Activated gamma-delta T cell (primary cell): Measurements from ENCODE around the gene OR2A42.
"Not testable (repeated sequence)": the region's sequence is repeated elsewhere in the genome, so short reads cannot be mapped to it uniquely, and the experiment has no call there.

Source experiments
- DNase-seq: peaks from one replicate; lab custom pipeline; 2025; lab: John Stamatoyannopoulos, UW

The OR2A42 gene

GRCh38 chr7:144223675-144224074, 15.7 kb downstream of the OR2A42 start:
- DNase-seq = not testable (repeated sequence)

GRCh38 chr7:144220531-144220930, 18.9 kb downstream of the OR2A42 start:
- not testable (repeated sequence) for DNase-seq

- DNase-seq = not testable (repeated sequence)
Observed at GRCh38 chr7:144219149-144219548, 20.3 kb downstream of the OR2A42 start.

- DNase-seq = not testable (repeated sequence)
Observed at GRCh38 chr7:144218581-144218980, 20.8 kb downstream of the OR2A42 start.

GRCh38 chr7:144217200-144217599, 22.2 kb downstream of the OR2A42 start:
- not testable (repeated sequence) for DNase-seq

- DNase-seq = not testable (repeated sequence)
Observed at GRCh38 chr7:144205306-144205705, 34.1 kb downstream of the OR2A42 start.

GRCh38 chr7:144203086-144203485, 36.3 kb downstream of the OR2A42 start:
- not testable (repeated sequence) for DNase-seq

- not testable (repeated sequence) for DNase-seq
Observed at GRCh38 chr7:144201978-144202377, 37.4 kb downstream of the OR2A42 start.

GRCh38 chr7:144198934-144199333, 40.5 kb downstream of the OR2A42 start:
- DNase-seq = not testable (repeated sequence)

GRCh38 chr7:144195212-144195872, 44.1 kb downstream of the OR2A42 start, which contains the start of gene ARHGEF35:
Gene ARHGEF35, minus strand, starts transcription at chr7:144195833. Its CDS starts 7,450 bp downstream, at chr7:144188383.
- not testable (repeated sequence) for DNase-seq

- not testable (repeated sequence) for DNase-seq
Observed at GRCh38 chr7:144194453-144194852, 45.0 kb downstream of the OR2A42 start.

GRCh38 chr7:144193782-144194181, 45.6 kb downstream of the OR2A42 start:
- DNase-seq = not testable (repeated sequence)

GRCh38 chr7:144188578-144189171, 50.7 kb downstream of the OR2A42 start:
- DNase-seq = not testable (repeated sequence)

- not testable (repeated sequence) for DNase-seq
Observed at GRCh38 chr7:144187848-144188247, 51.6 kb downstream of the OR2A42 start.

GRCh38 chr7:144183166-144183565, 56.2 kb downstream of the OR2A42 start, which contains the start of gene CTAGE4:
Gene CTAGE4, plus strand, starts transcription at chr7:144183466. Its CDS starts 38 bp downstream, at chr7:144183504.
- not testable (repeated sequence) for DNase-seq

- not testable (repeated sequence) for DNase-seq
Observed at GRCh38 chr7:144179165-144179479, 60.3 kb downstream of the OR2A42 start.

GRCh38 chr7:144178380-144179164, 60.8 kb downstream of the OR2A42 start:
- DNase-seq = not testable (repeated sequence)
